Natural killer cell (primary cell): ENCODE results near the gene CDH5. TPM values are rescaled to one million over a fixed set of nuclear protein-coding genes. Genes with fewer than 3 reads are reported as not detected.

ENCODE experiments used
- ATAC-seq, 3 donors: fragments of 150-1000 bp in 2 of 3; fragments of 200-7000 bp in 1 of 3; cut with Tn5 transposase; 1 replicate in 1 of 3; 2 replicates in 2 of 3; pipeline ENCODE4 v1.10.0; 2021; ENCODE audit warnings: mild to moderate bottlenecking in 2 of 3, moderate library complexity in 2 of 3
- DNase-seq, 2 donors: peaks; one replicate each; pipeline versions ENCODE4 v3.0.0 to v3.0.0-alpha.2; 2013 to 2021; ENCODE audit warnings: mixed read lengths in 1 of 2
- H3K27ac ChIP-seq: one replicate; pipeline ENCODE4 v1.5.1; 2013; ENCODE audit warnings: mild to moderate bottlenecking, low read length
- H3K27me3 ChIP-seq: one replicate; pipeline ENCODE4 v1.6.1; 2013; ENCODE audit warnings: low read length; ENCODE audit not compliant: control insufficient read depth, insufficient read depth
- H3K36me3 ChIP-seq: one replicate; pipeline ENCODE4 v1.6.1; 2013; ENCODE audit warnings: low read length; ENCODE audit not compliant: control insufficient read depth, insufficient read depth
- H3K4me1 ChIP-seq: one replicate; pipeline ENCODE4 v1.6.1; 2013; ENCODE audit warnings: low read length; ENCODE audit not compliant: control insufficient read depth, insufficient read depth
- H3K4me3 ChIP-seq: one replicate; pipeline ENCODE4 v1.5.1; 2013; ENCODE audit warnings: low read length
- H3K9me3 ChIP-seq: one replicate; pipeline ENCODE4 v1.6.1; 2013; ENCODE audit warnings: low read length; ENCODE audit not compliant: control insufficient read depth, insufficient read depth
- H3K27ac Mint-ChIP-seq, 2 donors: one replicate each; pipeline ENCODE4 v1.8.0; 2022; ENCODE audit warnings: mild to moderate bottlenecking in 2 of 2, mixed read lengths in 2 of 2, moderate library complexity in 1 of 2
- H3K27me3 Mint-ChIP-seq, 2 donors: one replicate each; pipeline ENCODE4 v1.8.0; 2022; ENCODE audit warnings: low read depth in 2 of 2, mixed read lengths in 2 of 2
- H3K36me3 Mint-ChIP-seq: one replicate; pipeline ENCODE4 v1.8.0; 2022; ENCODE audit warnings: mixed read lengths
- H3K4me1 Mint-ChIP-seq, 2 donors: one replicate each; pipeline ENCODE4 v1.8.0; 2022; ENCODE audit warnings: mixed read lengths in 2 of 2
- H3K4me3 Mint-ChIP-seq: one replicate; pipeline ENCODE4 v1.8.0; 2022; ENCODE audit warnings: mild to moderate bottlenecking, moderate library complexity, mixed read lengths
- H3K9me3 Mint-ChIP-seq, 2 donors: one replicate each; pipeline ENCODE4 v1.8.0; 2022; ENCODE audit warnings: mixed read lengths in 2 of 2
- WGBS: methylation state at CpG from one replicate; pipeline ENCODE4 v1.1.7; 2013; ENCODE audit warnings: missing lambda C conversion rate; ENCODE audit not compliant: insufficient coverage; 5-methylcytosine and 5-hydroxymethylcytosine counted together
- intact Hi-C: fragments of 100-400 bp; cut with micrococcal nuclease; formaldehyde crosslinking; loops from one replicate; pipeline ENCODE4 v1.14.2; 2022
- total RNA-seq, 4 donors: library from RNA; stranded (reverse); fragments of 120-200 nt in 1 of 4; gene quantifications; one replicate each; pipeline versions ENCODE4 v1.2.3 to v1.2.4, GENCODE V29; 2013 to 2022
- TF ChIP-seq, protein P1 (sequence below): fragments of 200-600 bp; IDR thresholded peaks from one replicate; pipeline ENCODE4 v1.8.0; 2022; ENCODE audit warnings: antibody characterized with exemption

The CDH5 gene
- total RNA-seq, 3 donors from 2014 or later (not counting 1 experiment from before 2014, with no cell fraction given): not detected

GRCh38 chr16:66355526-66355925, 11.0 kb upstream of the CDH5 start:
- Histone ChIP-seq H3K9me3 (no peaks in the 10 kb centered on the region), H3K27me3 (no peaks in the 10 kb centered on the region), H3K27ac (no peak overlapping the region), H3K36me3 (no peaks in the 10 kb centered on the region), H3K4me1 (peaks cover 10% of the 10 kb centered on the region), H3K4me3 (no peak overlapping the region)
- Mint-ChIP-seq H3K27ac (no peak overlapping the region), H3K4me3 (no peak overlapping the region), H3K9me3 (no peaks in the 10 kb centered on the region), H3K4me1 (peaks cover 4 to 6% of the 10 kb centered on the region in 2 donors), H3K36me3 (no peaks in the 10 kb centered on the region), H3K27me3 (peaks cover 14 to 22% of the 10 kb centered on the region in 2 donors)
- ATAC-seq (no peak), DNase-seq (no peak)
- intact Hi-C loops: no loop called here
- WGBS: 63% methylated on average over 8 of the region's 8 CpGs
- TF ChIP-seq, protein P1, sequence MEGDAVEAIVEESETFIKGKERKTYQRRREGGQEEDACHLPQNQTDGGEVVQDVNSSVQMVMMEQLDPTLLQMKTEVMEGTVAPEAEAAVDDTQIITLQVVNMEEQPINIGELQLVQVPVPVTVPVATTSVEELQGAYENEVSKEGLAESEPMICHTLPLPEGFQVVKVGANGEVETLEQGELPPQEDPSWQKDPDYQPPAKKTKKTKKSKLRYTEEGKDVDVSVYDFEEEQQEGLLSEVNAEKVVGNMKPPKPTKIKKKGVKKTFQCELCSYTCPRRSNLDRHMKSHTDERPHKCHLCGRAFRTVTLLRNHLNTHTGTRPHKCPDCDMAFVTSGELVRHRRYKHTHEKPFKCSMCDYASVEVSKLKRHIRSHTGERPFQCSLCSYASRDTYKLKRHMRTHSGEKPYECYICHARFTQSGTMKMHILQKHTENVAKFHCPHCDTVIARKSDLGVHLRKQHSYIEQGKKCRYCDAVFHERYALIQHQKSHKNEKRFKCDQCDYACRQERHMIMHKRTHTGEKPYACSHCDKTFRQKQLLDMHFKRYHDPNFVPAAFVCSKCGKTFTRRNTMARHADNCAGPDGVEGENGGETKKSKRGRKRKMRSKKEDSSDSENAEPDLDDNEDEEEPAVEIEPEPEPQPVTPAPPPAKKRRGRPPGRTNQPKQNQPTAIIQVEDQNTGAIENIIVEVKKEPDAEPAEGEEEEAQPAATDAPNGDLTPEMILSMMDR: no peak

DNA sequence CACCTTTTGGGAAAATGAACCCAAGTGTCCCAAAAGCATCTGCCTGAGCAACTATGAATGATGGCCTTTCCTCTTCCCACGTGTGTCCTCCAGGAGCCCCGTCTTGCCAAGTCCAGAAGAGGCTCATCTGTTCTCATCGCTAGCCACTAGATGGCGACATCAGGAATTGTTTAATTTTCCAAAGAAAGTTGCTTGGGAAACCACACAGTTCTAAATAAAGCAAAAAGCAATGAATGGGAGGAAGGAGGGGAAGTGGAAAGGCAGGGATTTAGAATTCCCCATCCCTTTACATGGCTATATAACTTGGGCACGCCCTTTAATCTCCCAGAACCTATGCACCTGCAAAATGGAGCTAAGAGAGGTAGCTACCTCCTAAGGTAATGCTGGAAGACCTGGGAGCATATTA, 9.0 kb upstream of the CDH5 start:
- H3K9me3 ChIP-seq: no peaks in the 10 kb centered on the region
- no peak overlapping the region for H3K27ac Mint-ChIP-seq
- TF ChIP-seq, protein P1: peak; percentile 61
- 12% methylated on average over 4 of the region's 5 CpGs for WGBS
- no peak overlapping the region for H3K4me3 ChIP-seq
- no peaks in the 10 kb centered on the region for H3K36me3 ChIP-seq
- H3K4me1 ChIP-seq: peaks cover 18% of the 10 kb centered on the region
- no peaks in the 10 kb centered on the region for H3K36me3 Mint-ChIP-seq
- intact Hi-C loops: no loop called here
- no peak overlapping the region for H3K27ac ChIP-seq
- peaks cover 3% of the 10 kb centered on the region for H3K27me3 ChIP-seq
- H3K4me3 Mint-ChIP-seq: no peak overlapping the region
- peaks cover 10 to 16% of the 10 kb centered on the region in 2 donors for H3K4me1 Mint-ChIP-seq
- H3K9me3 Mint-ChIP-seq: no peaks in the 10 kb centered on the region
- DNase-seq: peak in 1 of 2 donors; percentile 59
- H3K27me3 Mint-ChIP-seq: peaks cover 25 to 39% of the 10 kb centered on the region in 2 donors
- no peak for ATAC-seq

DNA sequence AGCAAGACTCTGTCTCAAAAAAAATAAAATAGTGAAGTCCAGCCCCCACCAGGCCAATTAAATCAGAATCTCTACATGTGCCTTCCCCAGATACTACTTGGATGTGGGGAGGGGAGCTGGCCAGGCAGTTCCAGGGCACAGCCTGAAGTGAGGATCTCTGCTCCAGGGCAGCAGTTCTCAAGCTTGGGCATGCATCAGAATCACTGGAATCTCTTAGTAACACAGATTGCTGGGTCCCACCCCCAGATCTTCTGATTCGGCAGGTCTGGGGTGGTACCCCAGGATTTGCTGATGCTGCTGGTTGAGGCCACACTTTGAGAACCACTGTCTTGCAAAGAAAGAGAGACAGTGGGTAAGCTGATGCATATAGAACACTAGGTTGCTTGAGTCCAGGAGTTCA, 8.3 kb upstream of the CDH5 start:
- no peak overlapping the region for H3K27ac Mint-ChIP-seq
- Histone ChIP-seq H3K36me3 (no peaks in the 10 kb centered on the region), H3K9me3 (no peaks in the 10 kb centered on the region), H3K4me1 (peaks cover 18% of the 10 kb centered on the region), H3K4me3 (no peak overlapping the region), H3K27me3 (peaks cover 3% of the 10 kb centered on the region), H3K27ac (no peak overlapping the region)
- H3K4me3 Mint-ChIP-seq: no peak overlapping the region
- no peak for DNase-seq
- H3K27me3 Mint-ChIP-seq: peaks cover 31 to 46% of the 10 kb centered on the region in 2 donors
- peaks cover 10 to 16% of the 10 kb centered on the region in 2 donors for H3K4me1 Mint-ChIP-seq
- WGBS: 86% methylated on average over 1 of the region's 1 CpG
- H3K9me3 Mint-ChIP-seq: no peaks in the 10 kb centered on the region
- ATAC-seq: no peak
- intact Hi-C loops: no loop called here
- no peaks in the 10 kb centered on the region for H3K36me3 Mint-ChIP-seq
- TF ChIP-seq, protein P1: no peak

- intact Hi-C loops: no loop called here
- H3K27me3 ChIP-seq: peaks cover 3% of the 10 kb centered on the region
- no peak overlapping the region for H3K4me3 Mint-ChIP-seq
- H3K36me3 Mint-ChIP-seq: no peaks in the 10 kb centered on the region
- no peaks in the 10 kb centered on the region for H3K36me3 ChIP-seq
- no peak overlapping the region for H3K4me3 ChIP-seq
- peaks cover 18% of the 10 kb centered on the region for H3K4me1 ChIP-seq
- peaks cover 10 to 16% of the 10 kb centered on the region in 2 donors for H3K4me1 Mint-ChIP-seq
- H3K27ac Mint-ChIP-seq: no peak overlapping the region
- TF ChIP-seq, protein P1: no peak
- ATAC-seq (no peak), DNase-seq (no peak)
- H3K27ac ChIP-seq: no peak overlapping the region
- H3K9me3 Mint-ChIP-seq: no peaks in the 10 kb centered on the region
- H3K27me3 Mint-ChIP-seq: peaks cover 35 to 54% of the 10 kb centered on the region in 2 donors
- H3K9me3 ChIP-seq: no peaks in the 10 kb centered on the region
- WGBS: 90% methylated on average over 10 of the region's 10 CpGs
Measured at GRCh38 chr16:66359012-66359411, 7.5 kb upstream of the CDH5 start.
